Loucy (cell line): ENCODE results near the gene DIP2B.

ENCODE experiments used
- H2AFZ ChIP-seq: fragments of 200-600 bp; sonication (generic); 2 replicates; pipeline ENCODE4 v1.6.0; 2016; ENCODE audit warnings: antibody characterized with exemption, mild to moderate bottlenecking, low read length, moderate library complexity
- H3F3A ChIP-seq: fragments of 200-600 bp; 2 replicates; pipeline ENCODE4 v1.6.0; 2016; ENCODE audit warnings: antibody characterized with exemption, low read depth, mild to moderate bottlenecking
- H3K27me3 ChIP-seq: fragments of 200-600 bp; sonication (generic); 2 replicates; pipeline ENCODE4 v1.6.1; 2014; ENCODE audit warnings: low read length, mild to moderate bottlenecking; ENCODE audit not compliant: insufficient read depth, poor library complexity, severe bottlenecking
- H3K36me3 ChIP-seq: fragments of 200-600 bp; sonication (generic); 2 replicates; pipeline ENCODE4 v1.6.1; 2016; ENCODE audit warnings: low read length; ENCODE audit not compliant: insufficient read depth
- H3K4me1 ChIP-seq: fragments of 200-600 bp; sonication (generic); 2 replicates; pipeline ENCODE4 v1.5.1; 2014; ENCODE audit warnings: low read length, mild to moderate bottlenecking; ENCODE audit not compliant: insufficient read depth, poor library complexity, severe bottlenecking
- H3K4me2 ChIP-seq: fragments of 200-600 bp; sonication (generic); 2 replicates; pipeline ENCODE4 v1.6.0; 2014; ENCODE audit warnings: antibody characterized with exemption, low read length, low read depth, mild to moderate bottlenecking; ENCODE audit not compliant: poor library complexity, severe bottlenecking
- H3K4me3 ChIP-seq: fragments of 200-600 bp; sonication (generic); 2 replicates; pipeline ENCODE4 v1.5.1; 2014; ENCODE audit warnings: low read length, mild to moderate bottlenecking, mixed read lengths; ENCODE audit not compliant: poor library complexity, severe bottlenecking
- H3K79me2 ChIP-seq: fragments of 200-600 bp; sonication (generic); 2 replicates; pipeline ENCODE4 v1.6.1; 2014; ENCODE audit warnings: low read length; ENCODE audit not compliant: insufficient read depth
- H3K9ac ChIP-seq: fragments of 200-600 bp; sonication (generic); 2 replicates; pipeline ENCODE4 v1.6.0; 2014; ENCODE audit warnings: mild to moderate bottlenecking, low read depth, low read length, moderate library complexity; ENCODE audit not compliant: poor library complexity, severe bottlenecking
- H3K9me2 ChIP-seq: fragments of 200-600 bp; sonication (generic); replicated peaks from 2 replicates; pipeline ENCODE4 v1.6.1; 2016; ENCODE audit warnings: low read depth, low read length, mixed read lengths
- H3K9me3 ChIP-seq: fragments of 200-600 bp; sonication (generic); 2 replicates; pipeline ENCODE4 v1.6.1; 2014; ENCODE audit warnings: mild to moderate bottlenecking, antibody characterized with exemption, low read length, low read depth; ENCODE audit not compliant: insufficient read depth
- H4K20me1 ChIP-seq: fragments of 200-600 bp; sonication (generic); 2 replicates; pipeline ENCODE4 v1.6.0; 2014; ENCODE audit warnings: antibody characterized with exemption, low read length, mild to moderate bottlenecking; ENCODE audit not compliant: insufficient read depth, poor library complexity, severe bottlenecking
- EZH2phosphoT487 ChIP-seq: fragments of 200-600 bp; IDR thresholded peaks from 2 replicates; pipeline ENCODE4 v1.6.1; 2018; ENCODE audit warnings: antibody characterized with exemption, mild to moderate bottlenecking, moderate library complexity, borderline replicate concordance
- TF ChIP-seq, protein P1 (sequence below): fragments of 200-600 bp; sonication (generic); conservative IDR thresholded peaks from 2 replicates; pipeline ENCODE4 v1.5.1; 2014; ENCODE audit warnings: mild to moderate bottlenecking, antibody characterized with exemption, low read length

DIP2B gene

DNA sequence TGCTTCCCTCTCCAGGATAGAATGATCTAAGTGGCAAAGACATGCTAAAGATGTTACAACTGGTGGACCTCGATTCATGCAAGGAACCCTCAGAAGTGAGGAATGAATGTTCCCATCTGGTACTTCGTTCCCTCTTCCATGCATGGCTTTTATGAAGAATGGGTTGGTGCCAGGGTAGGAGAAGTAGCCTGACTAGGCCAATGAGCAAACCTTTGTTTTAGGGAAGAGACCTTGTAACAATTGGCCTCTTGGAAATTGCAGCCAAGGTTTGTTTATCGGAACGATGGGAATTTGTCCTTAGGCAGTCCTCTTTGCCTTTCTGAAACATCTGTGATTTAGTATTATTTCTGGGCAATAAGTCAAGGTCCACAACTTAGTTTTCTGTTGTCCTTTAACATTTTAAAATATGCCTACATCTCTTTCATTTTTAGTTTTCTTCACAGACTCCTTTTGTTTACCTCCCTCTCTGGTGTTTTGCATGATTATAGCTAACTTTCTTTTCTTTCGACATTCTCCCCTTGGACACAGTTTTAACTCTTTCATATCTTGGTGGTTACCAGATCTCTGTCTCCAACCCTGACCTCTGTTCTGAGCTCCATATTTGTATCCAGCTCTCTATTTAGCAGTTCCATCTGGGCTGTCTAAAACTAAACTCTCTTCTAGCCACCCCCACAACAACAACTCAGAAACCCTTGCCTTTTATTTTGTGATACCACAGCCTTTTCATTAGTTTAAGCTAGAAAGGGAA lies 70.0 kb downstream of the DIP2B start:
- Histone ChIP-seq H3K79me2 (peaks cover 75% of the 10 kb centered on the region), H3K9me2 (no peaks in the 10 kb centered on the region), H3F3A (no peaks in the 10 kb centered on the region), H3K9me3 (no peaks in the 10 kb centered on the region), H4K20me1 (peaks cover 10% of the 10 kb centered on the region), H3K27me3 (no peaks in the 10 kb centered on the region), H3K4me3 (no peak overlapping the region), H2AFZ (no peak overlapping the region), H3K9ac (no peak overlapping the region), H3K4me1 (no peaks in the 10 kb centered on the region), H3K4me2 (no peak overlapping the region), H3K36me3 (no peaks in the 10 kb centered on the region)
- no peak for TF ChIP-seq EZH2phosphoT487
- TF ChIP-seq, protein P1, sequence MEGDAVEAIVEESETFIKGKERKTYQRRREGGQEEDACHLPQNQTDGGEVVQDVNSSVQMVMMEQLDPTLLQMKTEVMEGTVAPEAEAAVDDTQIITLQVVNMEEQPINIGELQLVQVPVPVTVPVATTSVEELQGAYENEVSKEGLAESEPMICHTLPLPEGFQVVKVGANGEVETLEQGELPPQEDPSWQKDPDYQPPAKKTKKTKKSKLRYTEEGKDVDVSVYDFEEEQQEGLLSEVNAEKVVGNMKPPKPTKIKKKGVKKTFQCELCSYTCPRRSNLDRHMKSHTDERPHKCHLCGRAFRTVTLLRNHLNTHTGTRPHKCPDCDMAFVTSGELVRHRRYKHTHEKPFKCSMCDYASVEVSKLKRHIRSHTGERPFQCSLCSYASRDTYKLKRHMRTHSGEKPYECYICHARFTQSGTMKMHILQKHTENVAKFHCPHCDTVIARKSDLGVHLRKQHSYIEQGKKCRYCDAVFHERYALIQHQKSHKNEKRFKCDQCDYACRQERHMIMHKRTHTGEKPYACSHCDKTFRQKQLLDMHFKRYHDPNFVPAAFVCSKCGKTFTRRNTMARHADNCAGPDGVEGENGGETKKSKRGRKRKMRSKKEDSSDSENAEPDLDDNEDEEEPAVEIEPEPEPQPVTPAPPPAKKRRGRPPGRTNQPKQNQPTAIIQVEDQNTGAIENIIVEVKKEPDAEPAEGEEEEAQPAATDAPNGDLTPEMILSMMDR: no peak

DNA sequence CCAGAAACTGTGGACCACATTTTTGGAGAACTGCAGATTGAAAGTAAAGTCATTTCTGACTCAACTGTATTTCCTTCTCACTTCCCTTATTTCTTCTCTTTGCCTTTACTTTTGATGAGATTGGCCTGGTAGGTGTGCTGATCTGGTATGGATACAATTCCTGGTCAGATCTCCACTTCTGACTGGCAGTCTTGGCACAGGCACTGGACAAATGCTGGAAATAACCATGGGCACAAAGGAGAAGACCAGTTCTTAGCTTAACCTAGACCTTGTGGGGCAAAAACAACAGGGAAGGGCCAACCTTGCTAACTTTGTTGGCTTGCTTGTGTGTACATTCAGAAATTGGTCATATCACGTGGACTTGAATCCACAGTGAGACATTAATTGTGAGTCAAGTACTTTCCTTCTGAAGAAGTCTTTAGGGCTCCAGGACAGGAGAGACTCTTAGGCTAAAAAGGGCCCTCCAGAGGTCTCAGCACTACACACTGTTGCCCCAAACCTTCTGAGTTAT lies 75.0 kb downstream of the DIP2B start:
- H3K9me2 ChIP-seq: no peaks in the 10 kb centered on the region
- H3F3A ChIP-seq: no peaks in the 10 kb centered on the region
- H2AFZ ChIP-seq: no peak overlapping the region
- no peaks in the 10 kb centered on the region for H3K9me3 ChIP-seq
- H3K4me3 ChIP-seq: no peak overlapping the region
- no peak overlapping the region for H3K9ac ChIP-seq
- peaks cover 3% of the 10 kb centered on the region; the same call in 1 of the 2 replicates for H3K36me3 ChIP-seq
- no peak overlapping the region for H3K4me2 ChIP-seq
- peaks cover 71% of the 10 kb centered on the region for H3K79me2 ChIP-seq
- no peaks in the 10 kb centered on the region for H3K27me3 ChIP-seq
- H3K4me1 ChIP-seq: peaks cover 9% of the 10 kb centered on the region
- TF ChIP-seq, protein P1: no peak
- no peak for TF ChIP-seq EZH2phosphoT487
- H4K20me1 ChIP-seq: peaks cover 14% of the 10 kb centered on the region

DNA sequence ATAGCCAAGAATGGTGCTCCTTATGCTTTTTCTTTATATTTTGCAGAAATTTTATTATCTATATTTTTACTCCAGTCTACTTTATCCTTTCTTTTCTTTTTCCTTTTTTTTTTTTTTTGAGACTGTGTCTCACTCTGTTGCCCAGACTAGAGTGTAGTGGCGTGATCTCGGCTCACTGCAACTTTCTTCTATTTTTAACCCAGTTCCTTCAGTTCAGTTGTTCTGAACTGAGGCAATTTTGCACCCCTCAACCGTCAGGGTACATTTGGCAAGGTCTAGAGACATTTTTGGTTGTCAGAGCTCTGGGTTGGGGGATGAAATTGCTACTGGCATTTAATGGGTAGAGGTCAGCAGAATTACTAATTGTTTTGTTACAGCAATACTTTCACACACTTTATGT lies 75.7 kb downstream of the DIP2B start:
- Histone ChIP-seq H3K79me2 (peaks cover 71% of the 10 kb centered on the region), H3K36me3 (peaks cover 8% of the 10 kb centered on the region; the same call in 1 of the 2 replicates), H3K4me3 (no peak overlapping the region), H3K27me3 (no peaks in the 10 kb centered on the region), H3K9me3 (no peaks in the 10 kb centered on the region), H2AFZ (no peak overlapping the region), H3K4me2 (no peak overlapping the region), H3K4me1 (peaks cover 9% of the 10 kb centered on the region), H3K9ac (no peak overlapping the region), H3F3A (no peaks in the 10 kb centered on the region), H3K9me2 (no peaks in the 10 kb centered on the region), H4K20me1 (peaks cover 12% of the 10 kb centered on the region)
- TF ChIP-seq, protein P1: no peak
- TF ChIP-seq EZH2phosphoT487: no peak
